ENCODE data around the gene EZH2. TPM values are rescaled to one million over a fixed set of nuclear protein-coding genes. Genes with fewer than 3 reads are reported as not detected.

Gene EZH2
- total RNA-seq, 1 donor, result 8.3 TPM

GRCh38 chr7:148903504-148903903 is 19.4 kb upstream of the EZH2 start:
- no peak for DNase-seq (ENCODE audit: low read depth in 2 of 3, low spot score in 2 of 3)

- no peak for DNase-seq (ENCODE audit: low read depth in 2 of 3, low spot score in 2 of 3)
Measured at GRCh38 chr7:148901178-148901577, 17.1 kb upstream of the EZH2 start.

DNA sequence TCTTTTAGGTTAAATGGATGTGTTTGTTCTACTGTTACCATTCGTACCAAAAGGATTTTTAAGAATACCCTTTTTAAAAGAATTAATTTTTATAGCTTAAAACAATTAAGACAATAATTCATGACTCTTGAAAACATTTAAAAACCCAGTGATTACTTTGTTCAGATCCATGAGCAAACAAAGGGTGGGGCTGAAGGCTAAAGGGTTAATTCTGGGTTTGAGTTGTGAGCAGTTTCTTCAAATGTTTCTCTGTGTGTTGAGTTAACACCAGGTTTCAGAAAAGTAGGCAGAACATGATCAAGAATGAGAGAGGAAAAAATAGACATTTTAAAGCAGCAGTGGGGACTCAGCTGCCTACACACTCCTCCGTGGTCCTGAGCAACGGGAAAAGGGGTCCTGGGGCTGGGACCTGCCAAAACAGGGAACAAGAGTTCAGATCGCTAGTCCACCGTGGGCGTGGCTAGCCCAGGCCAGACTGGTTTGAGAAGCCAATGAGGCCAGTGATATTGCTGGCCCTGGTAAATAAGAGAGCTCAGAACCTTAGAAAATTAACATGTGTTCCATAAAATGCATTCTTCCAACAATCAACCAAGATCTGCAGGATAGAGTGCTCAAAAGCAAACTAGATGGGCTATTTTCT is 14.9 kb upstream of the EZH2 start:
- no peak for DNase-seq (ENCODE audit: low read depth in 2 of 3, low spot score in 2 of 3)

DNA sequence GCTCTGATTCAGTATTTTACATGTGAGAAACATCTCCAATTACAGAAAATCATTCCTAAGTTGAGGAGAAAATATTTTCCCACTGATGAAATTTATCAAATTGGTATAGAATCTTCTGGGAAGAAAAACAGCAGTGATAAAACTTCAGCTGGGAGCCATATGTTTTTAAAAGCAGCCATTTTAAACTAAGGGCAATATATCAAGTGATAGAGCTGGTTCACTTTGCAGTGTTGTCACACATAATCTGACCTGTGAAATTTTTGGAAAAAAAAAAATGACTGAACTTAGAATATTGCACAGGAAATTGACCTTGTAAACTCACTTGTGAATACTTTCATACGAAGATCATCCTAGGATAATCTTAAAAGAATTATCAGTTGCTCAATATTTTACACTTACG is 10.5 kb upstream of the EZH2 start:
- DNase-seq (ENCODE audit: low read depth in 2 of 3, low spot score in 2 of 3), result no peak

DNA sequence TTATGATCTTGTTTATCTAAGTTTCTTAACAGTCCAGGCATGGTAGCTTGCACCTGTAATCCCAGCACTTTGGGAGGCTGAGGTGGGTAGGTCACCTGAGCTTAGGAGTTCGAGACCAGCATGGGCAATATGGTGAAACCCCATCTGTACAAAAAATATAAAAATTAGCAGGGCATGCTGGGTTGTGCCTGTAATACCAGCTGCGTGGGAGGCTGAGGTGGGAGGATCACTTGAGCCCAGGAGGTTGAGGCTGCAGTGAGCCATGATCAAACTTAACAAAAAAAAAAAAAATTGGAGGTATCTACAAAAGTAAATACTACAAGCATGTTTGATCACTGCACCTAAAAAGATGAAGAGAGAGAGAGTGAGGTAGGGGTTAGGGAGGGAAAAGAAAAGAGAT is 9.0 kb upstream of the EZH2 start:
- no peak for DNase-seq (ENCODE audit: low read depth in 2 of 3, low spot score in 2 of 3)

- no peak for DNase-seq (ENCODE audit: low read depth in 2 of 3, low spot score in 2 of 3)
Measured at GRCh38 chr7:148888300-148888699, 4.2 kb upstream of the EZH2 start.

DNA sequence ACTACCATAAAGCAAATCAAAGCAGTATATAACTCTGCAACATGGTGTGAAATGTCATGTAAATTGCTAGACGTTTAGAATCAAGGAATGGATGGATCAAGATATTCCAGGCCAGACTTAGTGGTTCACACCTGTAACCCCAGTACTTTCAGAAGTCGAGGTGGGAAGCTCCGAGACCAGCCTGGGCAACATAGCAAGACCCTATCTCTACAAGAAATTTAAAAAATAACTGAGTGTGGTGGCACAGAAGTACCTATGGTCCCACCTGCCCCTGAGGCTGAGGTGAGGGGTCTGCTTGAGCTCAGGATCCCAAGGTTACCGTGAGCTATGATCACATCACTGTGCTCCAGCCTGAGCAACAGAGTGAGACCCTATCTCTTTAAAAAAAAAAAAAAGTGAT is 2.8 kb upstream of the EZH2 start:
- DNase-seq (ENCODE audit: low read depth in 2 of 3, low spot score in 2 of 3), result no peak

- peak; percentile 86 to 95 (median 94) for DNase-seq (ENCODE audit: low read depth in 2 of 3, low spot score in 2 of 3)
Measured at GRCh38 chr7:148884299-148885022, 370 bp upstream of the EZH2 start.

GRCh38 chr7:148883266-148884048 is 634 bp downstream of the EZH2 start:
- peak; percentile 47 to 70 (median 59) for DNase-seq (ENCODE audit: low read depth in 2 of 3, low spot score in 2 of 3)

- DNase-seq (ENCODE audit: low read depth in 2 of 3, low spot score in 2 of 3), result peak in 2 of 3 donors; percentile 3 to 4
Measured at GRCh38 chr7:148882841-148883265, 1.2 kb downstream of the EZH2 start.

- DNase-seq (ENCODE audit: low read depth in 2 of 3, low spot score in 2 of 3), result no peak
Measured at GRCh38 chr7:148882192-148882591, 1.9 kb downstream of the EZH2 start.

DNA sequence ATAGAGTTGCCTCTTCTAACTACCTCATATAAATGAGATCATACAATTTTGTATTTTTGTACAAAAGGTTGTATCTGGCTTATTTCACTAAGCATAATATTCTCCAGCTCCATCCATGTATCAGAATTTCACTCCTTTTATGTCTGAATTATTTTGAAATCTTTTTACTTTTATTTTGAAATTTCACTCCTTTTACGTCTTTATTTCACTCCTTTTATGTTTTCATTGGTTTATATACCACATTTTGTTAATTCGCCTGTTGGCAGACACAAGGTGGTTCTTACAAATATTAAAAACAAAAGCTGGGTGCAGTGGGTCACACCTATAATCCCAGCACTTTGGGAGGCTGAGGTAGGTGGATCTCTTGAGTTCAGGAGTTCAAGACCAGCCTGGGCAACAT is 5.8 kb downstream of the EZH2 start:
- no peak for DNase-seq (ENCODE audit: low read depth in 2 of 3, low spot score in 2 of 3)

- no peak for DNase-seq (ENCODE audit: low read depth in 2 of 3, low spot score in 2 of 3)
Measured at GRCh38 chr7:148877517-148877916, 6.6 kb downstream of the EZH2 start.

- no peak for DNase-seq (ENCODE audit: low read depth in 2 of 3, low spot score in 2 of 3)
Measured at GRCh38 chr7:148872188-148872587, 11.9 kb downstream of the EZH2 start.

GRCh38 chr7:148871551-148871950 is 12.5 kb downstream of the EZH2 start:
- no peak for DNase-seq (ENCODE audit: low read depth in 2 of 3, low spot score in 2 of 3)

GRCh38 chr7:148871030-148871429 is 13.1 kb downstream of the EZH2 start:
- DNase-seq (ENCODE audit: low read depth in 2 of 3, low spot score in 2 of 3), result no peak

- DNase-seq (ENCODE audit: low read depth in 2 of 3, low spot score in 2 of 3), result no peak
Measured at GRCh38 chr7:148868378-148868674, 15.8 kb downstream of the EZH2 start.

- DNase-seq (ENCODE audit: low read depth in 2 of 3, low spot score in 2 of 3), result peak in 1 of 3 donors; percentile 24
Measured at GRCh38 chr7:148867596-148868377, 16.3 kb downstream of the EZH2 start.

- DNase-seq (ENCODE audit: low read depth in 2 of 3, low spot score in 2 of 3), result no peak
Measured at GRCh38 chr7:148866362-148866761, 17.7 kb downstream of the EZH2 start.

- no peak for DNase-seq (ENCODE audit: low read depth in 2 of 3, low spot score in 2 of 3)
Measured at GRCh38 chr7:148865283-148865682, 18.8 kb downstream of the EZH2 start.

- DNase-seq (ENCODE audit: low read depth in 2 of 3, low spot score in 2 of 3), result no peak
Measured at GRCh38 chr7:148863324-148863723, 20.8 kb downstream of the EZH2 start.
